ENCODE data around the gene MYBPC2.

GRCh38 chr19:50459067-50459456, 26.4 kb downstream of the MYBPC2 start:
- TF ChIP-seq, protein P1, sequence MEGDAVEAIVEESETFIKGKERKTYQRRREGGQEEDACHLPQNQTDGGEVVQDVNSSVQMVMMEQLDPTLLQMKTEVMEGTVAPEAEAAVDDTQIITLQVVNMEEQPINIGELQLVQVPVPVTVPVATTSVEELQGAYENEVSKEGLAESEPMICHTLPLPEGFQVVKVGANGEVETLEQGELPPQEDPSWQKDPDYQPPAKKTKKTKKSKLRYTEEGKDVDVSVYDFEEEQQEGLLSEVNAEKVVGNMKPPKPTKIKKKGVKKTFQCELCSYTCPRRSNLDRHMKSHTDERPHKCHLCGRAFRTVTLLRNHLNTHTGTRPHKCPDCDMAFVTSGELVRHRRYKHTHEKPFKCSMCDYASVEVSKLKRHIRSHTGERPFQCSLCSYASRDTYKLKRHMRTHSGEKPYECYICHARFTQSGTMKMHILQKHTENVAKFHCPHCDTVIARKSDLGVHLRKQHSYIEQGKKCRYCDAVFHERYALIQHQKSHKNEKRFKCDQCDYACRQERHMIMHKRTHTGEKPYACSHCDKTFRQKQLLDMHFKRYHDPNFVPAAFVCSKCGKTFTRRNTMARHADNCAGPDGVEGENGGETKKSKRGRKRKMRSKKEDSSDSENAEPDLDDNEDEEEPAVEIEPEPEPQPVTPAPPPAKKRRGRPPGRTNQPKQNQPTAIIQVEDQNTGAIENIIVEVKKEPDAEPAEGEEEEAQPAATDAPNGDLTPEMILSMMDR (IDR thresholded peaks at IDR 0.05), result no peak
- TF ChIP-seq EP300 (IDR thresholded peaks at IDR 0.05) (no peak), POLR2AphosphoS5 (IDR thresholded peaks at IDR 0.05) (no peak), POLR2A (IDR thresholded peaks at IDR 0.05) (no peak)

Data from upper lobe of left lung (tissue), 4 donors.